ENCODE results near the gene PRDM16.

DNA sequence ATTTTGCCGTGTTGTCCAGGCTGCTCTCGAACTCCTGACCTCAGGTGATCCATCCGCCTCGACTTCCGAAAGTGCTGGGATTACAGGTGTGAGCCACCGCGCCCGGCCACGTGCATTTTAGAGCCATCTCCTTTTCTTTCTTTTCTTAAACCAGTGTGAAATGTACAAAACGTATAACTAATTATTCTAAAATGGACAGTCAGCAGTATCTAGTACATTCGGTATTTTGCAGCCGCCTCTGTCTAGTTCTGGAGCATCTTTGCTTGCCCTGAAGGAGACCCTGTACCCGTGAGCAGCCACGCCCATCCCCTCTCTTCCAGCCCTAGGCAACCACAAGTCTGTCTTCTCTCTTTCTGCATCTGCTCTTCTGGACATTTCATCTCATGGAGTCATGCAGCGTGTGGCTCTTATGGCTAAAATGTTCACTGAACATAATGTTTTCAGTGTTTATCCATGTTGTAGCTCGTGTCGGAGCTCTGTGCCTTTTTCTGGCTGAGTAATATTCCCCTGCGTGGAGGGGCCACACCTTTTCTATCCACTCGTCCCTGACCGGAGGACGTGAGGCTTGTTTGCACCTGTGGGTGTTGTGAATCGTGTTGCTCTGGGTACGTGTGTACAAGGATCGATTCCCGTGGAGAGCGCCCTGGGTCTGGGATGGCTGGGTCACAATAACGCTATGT, 198.0 kb downstream of the PRDM16 start:
- TF ChIP-seq POLR2A (IDR thresholded peaks at IDR 0.05; ENCODE audit: low read length) (no peak), GATA1 (IDR thresholded peaks at IDR 0.05; ENCODE audit: low read depth, low read length) (no peak)

Data from erythroblast (primary cell).